Natural killer cell treated with Interleukin-12 subunit alpha and Interleukin-12 subunit beta and Interleukin-15 and Interleukin-18, amount 100 ng/mL, for 72 hours (primary cell): ENCODE results near the gene STRBP. TPM values are rescaled to one million over a fixed set of nuclear protein-coding genes. Genes with fewer than 3 reads are reported as not detected.

Experiments used
- ATAC-seq, 2 donors: fragments of 150-1000 bp; cut with Tn5 transposase in 1 of 2; sonication (Bioruptor Pico), chemical (Tn5 transposase) in 1 of 2; 2 replicates each; pipeline ENCODE4 v1.10.0; 2021
- DNase-seq: peaks from one replicate; pipeline ENCODE4 v3.0.0; 2022; ENCODE audit warnings: low spot score
- H3K27ac Mint-ChIP-seq, 2 donors: 1 replicate in 1 of 2; 2 replicates in 1 of 2; pipeline ENCODE4 v1.8.0; 2022; ENCODE audit warnings: mixed read lengths in 2 of 2, mild to moderate bottlenecking in 1 of 2, moderate library complexity in 1 of 2
- H3K27me3 Mint-ChIP-seq, 2 donors: 1 replicate in 1 of 2; 2 replicates in 1 of 2; pipeline ENCODE4 v1.8.0; 2022; ENCODE audit warnings: mixed read lengths in 2 of 2
- H3K36me3 Mint-ChIP-seq: one replicate; pipeline ENCODE4 v1.8.0; 2022; ENCODE audit warnings: mixed read lengths
- H3K4me1 Mint-ChIP-seq, 2 donors: 1 replicate in 1 of 2; 2 replicates in 1 of 2; pipeline ENCODE4 v1.8.0; 2022; ENCODE audit warnings: low read depth in 2 of 2, mixed read lengths in 2 of 2, mild to moderate bottlenecking in 1 of 2
- H3K4me3 Mint-ChIP-seq: one replicate; pipeline ENCODE4 v1.8.0; 2022; ENCODE audit warnings: mixed read lengths
- H3K9me3 Mint-ChIP-seq: 2 replicates; pipeline ENCODE4 v1.8.0; 2022; ENCODE audit warnings: mixed read lengths
- total RNA-seq, 2 donors: library from RNA; stranded (reverse); gene quantifications; one replicate each; pipeline ENCODE4 v1.2.3, GENCODE V29; 2022

Gene STRBP
- total RNA-seq, 2 donors from 2014 or later = 6.9 to 13.9 TPM

DNA sequence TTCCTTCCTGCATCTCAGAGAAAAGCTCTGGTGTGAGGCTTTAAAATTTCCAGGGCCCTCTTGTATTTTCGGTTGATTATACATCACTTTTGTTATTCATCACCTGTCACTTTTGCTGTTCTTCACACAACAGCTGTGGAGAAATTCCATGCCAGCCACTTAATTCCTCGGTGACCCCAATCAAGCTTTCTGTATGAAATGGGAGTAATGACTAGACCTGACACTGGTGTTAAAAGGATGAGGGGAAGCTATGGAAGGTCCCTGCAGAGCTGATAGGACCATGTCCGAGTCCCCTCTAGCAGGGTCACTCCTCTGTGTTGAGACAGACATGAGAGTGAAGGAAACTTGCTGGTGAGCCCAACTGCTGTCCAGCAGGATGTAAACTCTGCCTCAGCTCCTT, 175.2 kb downstream of the STRBP start:
- no peaks in the 10 kb centered on the region for H3K4me1 Mint-ChIP-seq
- peaks cover 8% of the 10 kb centered on the region for H3K36me3 Mint-ChIP-seq
- no peak for ATAC-seq
- no peak overlapping the region for H3K27ac Mint-ChIP-seq
- no peak overlapping the region for H3K4me3 Mint-ChIP-seq
- DNase-seq = no peak
- H3K9me3 Mint-ChIP-seq = no peaks in the 10 kb centered on the region
- H3K27me3 Mint-ChIP-seq = no peaks in the 10 kb centered on the region

GRCh38 chr9:123091459-123091858, 176.9 kb downstream of the STRBP start:
- Mint-ChIP-seq H3K36me3 (peaks cover 7% of the 10 kb centered on the region), H3K4me1 (no peaks in the 10 kb centered on the region)
- no peak for ATAC-seq

DNA sequence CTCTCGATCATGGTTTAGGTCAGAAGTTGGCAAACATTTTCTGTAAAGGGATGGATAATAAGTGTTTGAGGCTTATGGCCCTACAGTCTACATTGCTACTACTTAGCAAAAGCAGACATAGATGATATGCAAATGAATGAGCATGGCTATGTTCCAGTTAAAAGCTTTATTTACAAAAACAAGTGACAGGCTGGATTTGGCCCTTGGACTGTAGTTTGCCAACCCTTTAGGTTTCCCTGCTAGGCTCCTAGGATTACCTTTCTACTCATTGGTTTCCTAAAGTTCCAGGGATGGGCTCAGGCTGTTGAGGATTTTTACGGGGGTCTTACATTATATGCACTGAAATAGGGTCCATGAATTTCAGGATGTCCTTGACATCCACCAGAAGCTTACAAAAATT, 177.4 kb downstream of the STRBP start:
- ATAC-seq (no peak), DNase-seq (no peak)
- H3K27ac Mint-ChIP-seq = no peak overlapping the region
- H3K4me1 Mint-ChIP-seq = no peaks in the 10 kb centered on the region
- no peak overlapping the region for H3K4me3 Mint-ChIP-seq
- no peaks in the 10 kb centered on the region for H3K27me3 Mint-ChIP-seq
- no peaks in the 10 kb centered on the region for H3K9me3 Mint-ChIP-seq
- peaks cover 7% of the 10 kb centered on the region for H3K36me3 Mint-ChIP-seq

More at GRCh38 chr9:123091459-123091858, 176.9 kb downstream of the STRBP start:
- no peak for DNase-seq
- H3K27ac Mint-ChIP-seq = no peak overlapping the region
- H3K4me3 Mint-ChIP-seq = no peak overlapping the region
- H3K9me3 Mint-ChIP-seq = no peaks in the 10 kb centered on the region
- H3K27me3 Mint-ChIP-seq = no peaks in the 10 kb centered on the region

- H3K27me3 Mint-ChIP-seq = no peaks in the 10 kb centered on the region
- H3K36me3 Mint-ChIP-seq = peaks cover 7% of the 10 kb centered on the region
- ATAC-seq (no peak), DNase-seq (no peak)
- no peak overlapping the region for H3K4me3 Mint-ChIP-seq
- H3K27ac Mint-ChIP-seq = no peak overlapping the region
- no peaks in the 10 kb centered on the region for H3K4me1 Mint-ChIP-seq
- H3K9me3 Mint-ChIP-seq = no peaks in the 10 kb centered on the region
These were observed 178.0 kb downstream of the STRBP start for GRCh38 chr9:123090198-123090896.

DNA sequence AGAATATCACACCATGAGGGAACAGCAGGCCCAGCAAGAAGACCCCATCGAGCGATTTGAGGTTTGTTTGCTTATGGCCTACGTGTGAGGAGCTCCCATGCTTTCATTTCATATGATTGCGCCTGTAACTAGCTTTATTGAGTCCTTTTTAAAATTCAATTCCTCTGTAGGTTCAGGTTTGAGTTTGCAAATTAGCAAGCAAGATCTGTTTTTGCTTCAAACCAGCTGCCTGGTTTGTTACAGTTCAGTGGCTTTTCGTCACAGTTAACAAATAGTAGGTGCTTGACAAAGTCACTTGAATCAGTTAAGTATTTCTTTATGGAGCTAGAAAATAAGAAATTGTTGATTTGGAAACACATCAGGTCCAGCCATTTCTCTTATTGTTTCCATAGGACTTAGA, 178.6 kb downstream of the STRBP start:
- Mint-ChIP-seq H3K9me3 (no peaks in the 10 kb centered on the region), H3K4me1 (no peaks in the 10 kb centered on the region), H3K4me3 (no peak overlapping the region), H3K27me3 (no peaks in the 10 kb centered on the region), H3K27ac (no peak overlapping the region), H3K36me3 (peaks cover 7% of the 10 kb centered on the region)
- DNase-seq = no peak
- ATAC-seq = no peak

DNA sequence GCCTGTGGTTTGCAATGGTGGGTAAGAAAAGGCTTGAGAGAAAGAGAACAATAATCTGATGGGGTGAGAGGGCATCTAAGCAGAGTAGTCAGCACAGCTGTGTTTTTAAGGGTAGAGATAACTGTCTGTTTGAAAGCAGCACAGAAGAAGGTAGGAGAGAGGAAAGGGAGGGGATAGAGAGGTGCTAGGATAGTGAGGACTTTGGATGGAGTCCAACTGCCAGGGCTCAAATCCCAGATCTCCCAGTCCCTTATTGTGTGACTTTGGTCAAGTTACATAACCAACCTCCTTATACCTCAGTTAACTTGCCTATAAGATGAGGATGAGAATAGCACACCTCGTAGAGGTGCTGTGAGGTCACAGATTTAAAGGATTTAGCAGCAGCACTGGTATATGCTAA, 179.3 kb downstream of the STRBP start:
- no peak for ATAC-seq
- Mint-ChIP-seq H3K36me3 (peaks cover 7% of the 10 kb centered on the region), H3K4me1 (no peaks in the 10 kb centered on the region), H3K27ac (no peak overlapping the region), H3K27me3 (no peaks in the 10 kb centered on the region), H3K9me3 (no peaks in the 10 kb centered on the region), H3K4me3 (no peak overlapping the region)
- DNase-seq = no peak

DNA sequence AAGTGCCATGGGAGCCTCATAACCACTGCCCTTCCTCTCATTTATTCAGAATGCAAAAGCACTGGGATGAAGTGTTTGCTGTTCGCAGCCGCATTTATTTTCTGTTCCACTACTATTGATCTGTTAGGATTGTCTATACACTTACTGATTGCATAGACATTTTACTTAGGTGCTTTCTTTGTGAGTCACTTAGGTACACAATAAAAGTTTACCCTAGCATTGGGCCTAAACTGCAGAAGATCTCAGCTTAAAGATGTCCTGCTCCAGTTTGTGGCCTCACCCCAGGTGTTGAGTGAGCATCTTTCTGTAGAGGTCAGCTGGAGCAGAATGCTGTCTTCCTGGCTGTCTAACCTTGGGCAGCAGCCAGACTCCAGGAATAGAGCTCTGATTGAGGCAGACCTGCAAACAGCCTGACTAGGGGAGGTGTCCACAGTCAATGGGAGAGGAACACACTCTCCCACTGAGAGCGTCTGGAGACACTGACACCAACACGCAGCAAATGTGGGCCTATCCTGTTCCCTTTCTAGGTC, 181.0 kb downstream of the STRBP start:
- H3K27ac Mint-ChIP-seq = no peak overlapping the region

GRCh38 chr9:123085916-123086315, 182.5 kb downstream of the STRBP start:
- H3K36me3 Mint-ChIP-seq = peaks cover 7% of the 10 kb centered on the region
- no peaks in the 10 kb centered on the region for H3K9me3 Mint-ChIP-seq
- no peaks in the 10 kb centered on the region for H3K4me1 Mint-ChIP-seq
- no peak for DNase-seq
- ATAC-seq = no peak
- no peak overlapping the region for H3K4me3 Mint-ChIP-seq
- no peak overlapping the region for H3K27ac Mint-ChIP-seq
- no peaks in the 10 kb centered on the region for H3K27me3 Mint-ChIP-seq

More for the DNA sequence above, 181.0 kb downstream of the STRBP start:
- no peaks in the 10 kb centered on the region for H3K4me1 Mint-ChIP-seq
- no peaks in the 10 kb centered on the region for H3K27me3 Mint-ChIP-seq
- DNase-seq = no peak
- H3K36me3 Mint-ChIP-seq = peaks cover 7% of the 10 kb centered on the region
- no peak overlapping the region for H3K4me3 Mint-ChIP-seq
- H3K9me3 Mint-ChIP-seq = no peaks in the 10 kb centered on the region
- no peak for ATAC-seq

DNA sequence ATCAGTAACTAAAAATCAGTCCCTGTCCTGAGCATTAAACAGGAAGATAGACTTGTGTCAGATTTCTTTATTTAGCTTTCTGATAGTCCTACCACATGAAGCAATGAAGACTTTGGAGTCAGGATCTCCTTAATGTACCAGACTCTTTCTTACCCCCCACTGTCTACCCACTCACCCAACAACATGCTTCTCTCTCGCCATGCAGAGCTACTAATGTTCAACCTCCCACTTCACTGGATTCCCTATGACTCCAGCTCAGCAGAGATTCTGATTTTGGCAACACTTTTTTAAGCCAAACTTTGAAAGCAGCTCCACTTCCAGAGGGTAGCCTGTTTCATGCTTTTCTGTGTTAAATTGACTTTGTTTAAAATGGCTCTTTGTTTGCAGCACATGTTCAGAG, 184.1 kb downstream of the STRBP start:
- H3K36me3 Mint-ChIP-seq = peaks cover 11% of the 10 kb centered on the region
- no peaks in the 10 kb centered on the region for H3K27me3 Mint-ChIP-seq
- H3K27ac Mint-ChIP-seq = no peak overlapping the region
- no peak for ATAC-seq
- no peak overlapping the region for H3K4me3 Mint-ChIP-seq
- no peak for DNase-seq
- no peaks in the 10 kb centered on the region for H3K9me3 Mint-ChIP-seq
- no peaks in the 10 kb centered on the region for H3K4me1 Mint-ChIP-seq

- no peak for ATAC-seq
- no peak for DNase-seq
- Mint-ChIP-seq H3K4me3 (no peak overlapping the region), H3K4me1 (no peaks in the 10 kb centered on the region), H3K27ac (no peak overlapping the region), H3K9me3 (no peaks in the 10 kb centered on the region), H3K27me3 (no peaks in the 10 kb centered on the region), H3K36me3 (peaks cover 14% of the 10 kb centered on the region)
These were observed 184.7 kb downstream of the STRBP start for GRCh38 chr9:123083680-123084079.

DNA sequence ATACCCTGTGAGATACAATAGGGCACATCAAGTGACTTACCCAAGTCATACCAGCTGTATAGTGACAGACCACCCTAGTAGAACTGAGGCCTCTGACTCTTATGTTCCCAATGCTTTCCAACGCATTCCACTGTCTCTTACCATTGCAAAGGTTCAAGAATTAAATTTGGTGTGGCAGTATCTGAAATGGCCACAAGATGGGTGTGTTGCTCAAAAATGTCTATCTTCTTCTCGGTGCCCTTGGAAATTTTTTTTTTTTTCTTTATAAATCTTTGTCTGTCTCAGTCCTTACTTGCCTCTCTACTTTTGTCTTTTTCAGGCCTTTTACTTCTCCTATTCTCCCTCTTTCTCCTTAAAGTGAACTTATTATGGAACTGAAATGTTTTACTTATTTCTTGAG, 186.6 kb downstream of the STRBP start:
- no peak overlapping the region for H3K27ac Mint-ChIP-seq
- no peak for DNase-seq
- no peak for ATAC-seq
- no peaks in the 10 kb centered on the region for H3K27me3 Mint-ChIP-seq
- H3K36me3 Mint-ChIP-seq = peaks cover 17% of the 10 kb centered on the region
- no peaks in the 10 kb centered on the region for H3K9me3 Mint-ChIP-seq
- no peaks in the 10 kb centered on the region for H3K4me1 Mint-ChIP-seq
- no peak overlapping the region for H3K4me3 Mint-ChIP-seq

DNA sequence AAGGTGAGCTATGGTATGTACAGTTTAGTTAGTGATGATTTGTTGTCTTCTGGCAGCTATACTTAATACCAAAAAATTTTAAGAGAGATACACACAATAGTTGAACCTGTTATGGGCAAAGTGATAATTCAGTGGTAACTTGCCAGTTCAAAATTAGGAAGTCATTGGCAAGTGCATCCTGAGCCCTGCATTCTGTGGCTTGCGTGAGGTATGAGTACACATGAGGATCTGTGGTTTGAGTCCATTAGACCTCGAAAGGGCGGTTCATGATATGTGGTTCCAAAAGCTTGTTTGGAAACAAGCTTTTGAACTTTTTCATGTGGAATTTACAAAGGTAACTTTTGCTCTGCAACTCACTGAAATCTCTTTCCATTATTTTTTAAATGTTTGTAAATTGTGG, 187.9 kb downstream of the STRBP start:
- H3K27me3 Mint-ChIP-seq = no peaks in the 10 kb centered on the region
- no peak for ATAC-seq
- H3K4me1 Mint-ChIP-seq = no peaks in the 10 kb centered on the region

GRCh38 chr9:123074628-123075027, 193.8 kb downstream of the STRBP start:
- peaks cover 15% of the 10 kb centered on the region for H3K36me3 Mint-ChIP-seq
- no peaks in the 10 kb centered on the region for H3K9me3 Mint-ChIP-seq
- no peak overlapping the region for H3K27ac Mint-ChIP-seq
- H3K4me1 Mint-ChIP-seq = no peaks in the 10 kb centered on the region
- DNase-seq (no peak), ATAC-seq (no peak)
- no peaks in the 10 kb centered on the region for H3K27me3 Mint-ChIP-seq
- H3K4me3 Mint-ChIP-seq = no peak overlapping the region

More for the DNA sequence above, 187.9 kb downstream of the STRBP start:
- no peak overlapping the region for H3K27ac Mint-ChIP-seq
- no peaks in the 10 kb centered on the region for H3K9me3 Mint-ChIP-seq
- H3K36me3 Mint-ChIP-seq = peaks cover 17% of the 10 kb centered on the region
- DNase-seq = no peak
- H3K4me3 Mint-ChIP-seq = no peak overlapping the region

DNA sequence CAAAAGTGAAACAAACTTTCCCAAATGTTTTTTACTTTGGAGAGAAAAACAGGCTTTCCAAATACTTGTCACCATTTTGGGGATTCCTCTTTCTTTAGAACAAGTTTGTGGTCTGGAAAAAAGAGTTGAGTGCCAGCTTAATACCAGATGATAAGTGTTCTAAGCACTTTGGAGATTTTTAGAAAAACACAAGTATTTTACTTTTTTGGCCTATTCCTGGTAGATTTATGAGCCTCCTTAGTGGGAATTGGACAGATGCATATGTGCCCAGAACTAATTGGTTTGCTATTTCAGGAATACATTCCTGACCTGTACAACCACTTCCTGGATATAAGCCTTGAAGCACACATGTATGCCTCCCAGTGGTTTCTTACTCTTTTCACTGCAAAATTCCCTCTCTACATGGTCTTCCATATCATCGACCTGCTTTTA, 194.4 kb downstream of the STRBP start:
- no peaks in the 10 kb centered on the region for H3K4me1 Mint-ChIP-seq
- no peaks in the 10 kb centered on the region for H3K9me3 Mint-ChIP-seq
- H3K27ac Mint-ChIP-seq = no peak overlapping the region
- H3K36me3 Mint-ChIP-seq = peaks cover 11% of the 10 kb centered on the region
- H3K4me3 Mint-ChIP-seq = no peak overlapping the region
- ATAC-seq = no peak
- DNase-seq = no peak
- no peaks in the 10 kb centered on the region for H3K27me3 Mint-ChIP-seq

DNA sequence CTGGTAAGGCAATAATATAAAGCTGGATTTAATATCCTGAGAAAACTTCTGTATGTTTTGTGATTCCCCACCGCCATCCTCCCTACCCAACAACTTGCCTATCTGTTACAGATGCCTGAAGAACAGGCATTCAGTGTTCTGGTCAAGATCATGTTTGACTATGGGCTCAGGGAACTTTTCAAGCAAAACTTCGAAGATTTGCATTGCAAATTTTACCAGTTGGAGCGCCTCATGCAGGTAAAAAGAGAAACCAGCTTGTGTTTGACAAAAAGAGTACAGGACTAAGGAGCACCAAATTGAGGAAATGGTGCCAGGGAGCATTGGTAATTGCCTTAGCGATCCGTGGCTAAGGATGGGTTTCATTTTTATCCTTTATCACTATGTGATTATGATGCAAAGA, 194.9 kb downstream of the STRBP start:
- H3K27me3 Mint-ChIP-seq = no peaks in the 10 kb centered on the region
- no peak overlapping the region for H3K4me3 Mint-ChIP-seq
- DNase-seq (no peak), ATAC-seq (no peak)
- no peak overlapping the region for H3K27ac Mint-ChIP-seq
- peaks cover 5% of the 10 kb centered on the region for H3K36me3 Mint-ChIP-seq
- no peaks in the 10 kb centered on the region for H3K9me3 Mint-ChIP-seq
- no peaks in the 10 kb centered on the region for H3K4me1 Mint-ChIP-seq
